WTC11 (cell line): ENCODE data around the gene ZNF423. TPM values are rescaled to one million over a fixed set of nuclear protein-coding genes. Genes with fewer than 3 reads are reported as not detected.

Experiments used
- ATAC-seq: fragments of 200-7000 bp; cut with Tn5 transposase; 2 replicates; pipeline ENCODE4 v1.10.0; 2021; ENCODE audit warnings: mild to moderate bottlenecking, moderate library complexity
- CTCF ChIA-PET: fragments of 300-600 bp; sonication (Branson Sonifier 250); formaldehyde crosslinking; loops from one replicate; lab custom pipeline; 2021; ENCODE audit warnings: antibody characterized with exemption; lab: Charles Lee
- POLR2A ChIA-PET: fragments of 350-600 bp; sonication (Branson Sonifier 250); formaldehyde crosslinking; loops from one replicate; lab custom pipeline; 2021; ENCODE audit warnings: antibody characterized with exemption; lab: Charles Lee
- DNase-seq: peaks from one replicate; pipeline ENCODE4 v3.0.0; 2021; ENCODE audit warnings: low spot score
- H3K27ac Mint-ChIP-seq: 2 replicates; pipeline ENCODE4 v1.8.0; 2021; ENCODE audit warnings: mixed read lengths
- H3K27me3 Mint-ChIP-seq: 2 replicates; pipeline ENCODE4 v1.8.0; 2021; ENCODE audit warnings: low read depth, mild to moderate bottlenecking, moderate library complexity, mixed read lengths
- H3K36me3 Mint-ChIP-seq: 2 replicates; pipeline ENCODE4 v1.8.0; 2021; ENCODE audit warnings: mixed read lengths
- H3K4me1 Mint-ChIP-seq: 2 replicates; pipeline ENCODE4 v1.8.0; 2022; ENCODE audit warnings: mixed read lengths
- H3K4me3 Mint-ChIP-seq: 2 replicates; pipeline ENCODE4 v1.8.0; 2021; ENCODE audit warnings: mild to moderate bottlenecking, moderate library complexity, mixed read lengths
- H3K9me3 Mint-ChIP-seq: 2 replicates; pipeline ENCODE4 v1.8.0; 2021; ENCODE audit warnings: mixed read lengths
- CBFB ChIP-seq: sonication (generic); formaldehyde crosslinking; IDR thresholded peaks from 2 replicates; pipeline ENCODE4 v1.8.1; 2022; ENCODE audit warnings: mild to moderate bottlenecking, low read depth, missing genetic modification reagents
- CDX4 ChIP-seq: fragments of 250-450 bp; sonication (Bioruptor Pico); IDR thresholded peaks from 2 replicates; pipeline ENCODE4 v1.9.0; 2021; ENCODE audit warnings: moderate library complexity, mild to moderate bottlenecking, inconsistent platforms, borderline replicate concordance
- CREM ChIP-seq: sonication (generic); formaldehyde crosslinking; IDR thresholded peaks from 2 replicates; pipeline ENCODE4 v1.8.1; 2022; ENCODE audit warnings: mild to moderate bottlenecking, missing genetic modification reagents, moderate library complexity
- EMX1 ChIP-seq: fragments of 250-450 bp; sonication (Bioruptor Pico); IDR thresholded peaks from 2 replicates; pipeline ENCODE4 v1.8.0; 2021; ENCODE audit warnings: mild to moderate bottlenecking
- ESRRA ChIP-seq: sonication (generic); formaldehyde crosslinking; IDR thresholded peaks from 2 replicates; pipeline ENCODE4 v1.8.1; 2022; ENCODE audit warnings: mild to moderate bottlenecking, missing genetic modification reagents, borderline replicate concordance
- FOXJ3 ChIP-seq: sonication (generic); formaldehyde crosslinking; IDR thresholded peaks from 2 replicates; pipeline ENCODE4 v1.9.0; 2021; ENCODE audit warnings: missing genetic modification reagents, mild to moderate bottlenecking, borderline replicate concordance
- FOXK1 ChIP-seq: sonication (generic); formaldehyde crosslinking; IDR thresholded peaks from 2 replicates; pipeline ENCODE4 v1.8.0; 2022; ENCODE audit warnings: mild to moderate bottlenecking, moderate library complexity, missing genetic modification reagents
- FOXP1 ChIP-seq: sonication (generic); formaldehyde crosslinking; IDR thresholded peaks from 2 replicates; pipeline ENCODE4 v1.8.0; 2022; ENCODE audit warnings: missing genetic modification reagents, mild to moderate bottlenecking, moderate library complexity, borderline replicate concordance
- JUN ChIP-seq: sonication (generic); formaldehyde crosslinking; IDR thresholded peaks from 2 replicates; pipeline ENCODE4 v1.8.0; 2023; ENCODE audit warnings: mild to moderate bottlenecking, missing genetic modification reagents
- KAT7 ChIP-seq: sonication (generic); formaldehyde crosslinking; IDR thresholded peaks from 2 replicates; pipeline ENCODE4 v1.8.1; 2023; ENCODE audit warnings: missing genetic modification reagents, mild to moderate bottlenecking, borderline replicate concordance
- MAX ChIP-seq: sonication (generic); formaldehyde crosslinking; IDR thresholded peaks from 2 replicates; pipeline ENCODE4 v1.8.0; 2022; ENCODE audit warnings: mild to moderate bottlenecking, missing genetic modification reagents
- RORB ChIP-seq: fragments of 250-450 bp; sonication (Bioruptor Pico); IDR thresholded peaks from 2 replicates; pipeline ENCODE4 v1.9.0; 2021; ENCODE audit warnings: mild to moderate bottlenecking
- SOX15 ChIP-seq: fragments of 250-450 bp; sonication (Bioruptor Pico); IDR thresholded peaks from 2 replicates; pipeline ENCODE4 v1.9.0; 2021; ENCODE audit warnings: mild to moderate bottlenecking
- TEAD1 ChIP-seq: sonication (generic); formaldehyde crosslinking; IDR thresholded peaks from 2 replicates; pipeline ENCODE4 v1.8.0; 2022; ENCODE audit warnings: mild to moderate bottlenecking, missing genetic modification reagents
- TP53 ChIP-seq: sonication (generic); formaldehyde crosslinking; IDR thresholded peaks from 2 replicates; pipeline ENCODE4 v1.8.1; 2023; ENCODE audit warnings: mild to moderate bottlenecking, missing genetic modification reagents
- ZBTB21 ChIP-seq: sonication (generic); formaldehyde crosslinking; IDR thresholded peaks from 2 replicates; pipeline ENCODE4 v1.8.1; 2023; ENCODE audit warnings: mild to moderate bottlenecking, missing genetic modification reagents, borderline replicate concordance
- ZNF232 ChIP-seq: sonication (generic); formaldehyde crosslinking; IDR thresholded peaks from 2 replicates; pipeline ENCODE4 v1.8.0; 2022; ENCODE audit warnings: mild to moderate bottlenecking, missing genetic modification reagents
- ZNF263 ChIP-seq: sonication (generic); formaldehyde crosslinking; IDR thresholded peaks from 2 replicates; pipeline ENCODE4 v1.8.1; 2022; ENCODE audit warnings: low read depth, mild to moderate bottlenecking, moderate library complexity, missing genetic modification reagents
- total RNA-seq: library from RNA; stranded (reverse); gene quantifications from 3 replicates; pipeline ENCODE4 v1.2.3, GENCODE V29; 2021
- TF ChIP-seq, protein P1 (sequence below): sonication (generic); formaldehyde crosslinking; IDR thresholded peaks from 2 replicates; pipeline ENCODE4 v1.8.1; 2023; ENCODE audit warnings: mild to moderate bottlenecking, missing genetic modification reagents
- TF ChIP-seq, protein P2 (sequence below): sonication (generic); formaldehyde crosslinking; IDR thresholded peaks from 2 replicates; pipeline ENCODE4 v1.8.0; 2023; ENCODE audit warnings: mild to moderate bottlenecking, missing genetic modification reagents
- TF ChIP-seq, protein P3 (sequence below): sonication (generic); formaldehyde crosslinking; IDR thresholded peaks from 2 replicates; pipeline ENCODE4 v1.8.1; 2023; ENCODE audit warnings: mild to moderate bottlenecking, missing genetic modification reagents, moderate library complexity
- TF ChIP-seq, protein P4 (sequence below): fragments of 250-450 bp; sonication (Bioruptor Pico); IDR thresholded peaks from 2 replicates; pipeline ENCODE4 v1.9.0; 2021; ENCODE audit warnings: mild to moderate bottlenecking

Gene ZNF423
- total RNA-seq, 1 experiment from 2014 or later = 38.8 TPM

GRCh38 chr16:49824593-49824992 is 31.3 kb downstream of the ZNF423 start:
- Mint-ChIP-seq H3K27ac (peak overlapping the region; percentile 41), H3K4me1 (peaks cover 76% of the 10 kb centered on the region), H3K9me3 (no peaks in the 10 kb centered on the region), H3K36me3 (no peaks in the 10 kb centered on the region), H3K4me3 (no peak overlapping the region), H3K27me3 (no peaks in the 10 kb centered on the region)
- ChIA-PET CTCF (interaction anchor here (0.6 to 1.8 kb wide), 8 partner anchors 10 to 97 kb away, joined by 3 to 10 read pairs (median 4); no protein-coding TSS in a partner anchor), POLR2A (interaction anchor here (0.7 to 1.3 kb wide), 2 partner anchors 14 to 201 kb away, joined by 3 read pairs; no protein-coding TSS in a partner anchor)
- ATAC-seq = peak; percentile 36; the same call in 1 of the 2 replicates
- no peak for DNase-seq
- TF ChIP-seq MAX (CRISPR knock-in tag) = no peak
- TF ChIP-seq ZNF263 (CRISPR knock-in tag) = no peak
- TF ChIP-seq EMX1 (CRISPR knock-in tag) = no peak
- no peak for TF ChIP-seq KAT7
- no peak for TF ChIP-seq FOXK1
- no peak for TF ChIP-seq TEAD1
- TF ChIP-seq CBFB (CRISPR knock-in tag) = no peak

DNA sequence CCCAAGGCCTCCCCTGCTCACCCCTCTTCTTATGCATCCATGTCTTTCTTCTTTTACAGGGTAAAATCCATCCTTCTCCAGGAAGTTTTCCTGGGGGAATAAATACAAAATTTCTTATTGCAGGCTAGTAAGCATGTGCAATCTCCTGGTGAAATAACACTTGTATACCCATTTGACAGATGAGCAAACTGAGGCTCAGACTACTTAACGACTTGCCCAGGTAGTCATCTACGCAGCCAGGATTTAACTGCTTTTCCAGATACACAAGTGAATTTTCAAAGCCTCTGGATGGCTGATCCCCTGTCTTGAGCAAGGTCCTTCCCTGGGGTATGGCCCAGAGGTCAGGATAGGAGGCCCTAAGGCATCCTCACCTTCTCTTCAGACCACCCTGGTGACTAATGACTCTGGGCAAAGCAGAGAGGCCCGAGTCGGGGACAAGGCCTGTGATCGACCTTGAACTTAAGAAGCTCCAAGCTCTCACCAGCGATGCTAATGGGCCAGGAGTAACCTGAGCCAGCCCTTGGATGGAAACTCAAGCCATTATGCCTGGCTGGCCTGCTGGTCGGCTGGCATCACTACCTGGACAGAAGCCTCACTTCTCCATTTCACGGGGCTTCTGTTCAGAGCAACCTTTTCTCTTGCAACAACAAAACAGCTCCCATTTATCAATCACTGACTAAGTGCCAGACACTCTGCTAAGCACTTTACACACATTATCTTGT is 33.1 kb downstream of the ZNF423 start:
- no peaks in the 10 kb centered on the region for H3K36me3 Mint-ChIP-seq
- ChIA-PET POLR2A (no interaction called here), CTCF (interaction anchor here (0.7 to 3.7 kb wide), 3 partner anchors 67 to 644 kb away, joined by 3 to 12 read pairs (median 3); no protein-coding TSS in a partner anchor)
- H3K4me3 Mint-ChIP-seq = no peak overlapping the region
- no peak overlapping the region; the same call in 1 of the 2 replicates for H3K27ac Mint-ChIP-seq
- H3K9me3 Mint-ChIP-seq = no peaks in the 10 kb centered on the region
- no peak for ATAC-seq
- TF ChIP-seq, protein P1, sequence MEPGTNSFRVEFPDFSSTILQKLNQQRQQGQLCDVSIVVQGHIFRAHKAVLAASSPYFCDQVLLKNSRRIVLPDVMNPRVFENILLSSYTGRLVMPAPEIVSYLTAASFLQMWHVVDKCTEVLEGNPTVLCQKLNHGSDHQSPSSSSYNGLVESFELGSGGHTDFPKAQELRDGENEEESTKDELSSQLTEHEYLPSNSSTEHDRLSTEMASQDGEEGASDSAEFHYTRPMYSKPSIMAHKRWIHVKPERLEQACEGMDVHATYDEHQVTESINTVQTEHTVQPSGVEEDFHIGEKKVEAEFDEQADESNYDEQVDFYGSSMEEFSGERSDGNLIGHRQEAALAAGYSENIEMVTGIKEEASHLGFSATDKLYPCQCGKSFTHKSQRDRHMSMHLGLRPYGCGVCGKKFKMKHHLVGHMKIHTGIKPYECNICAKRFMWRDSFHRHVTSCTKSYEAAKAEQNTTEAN (CRISPR knock-in tag) = no peak
- TF ChIP-seq ESRRA = no peak
- TF ChIP-seq, all 79 proteins: peak for 0
- no peak for DNase-seq
- no peaks in the 10 kb centered on the region for H3K27me3 Mint-ChIP-seq
- peaks cover 64% of the 10 kb centered on the region for H3K4me1 Mint-ChIP-seq

GRCh38 chr16:49821614-49822282 is 34.2 kb downstream of the ZNF423 start:
- peak; percentile 71 for ATAC-seq
- Mint-ChIP-seq H3K4me3 (no peak overlapping the region), H3K27me3 (no peaks in the 10 kb centered on the region), H3K27ac (peak overlapping the region; percentile 85), H3K4me1 (peaks cover 55% of the 10 kb centered on the region), H3K9me3 (no peaks in the 10 kb centered on the region), H3K36me3 (no peaks in the 10 kb centered on the region)
- CTCF ChIA-PET = interaction anchor here (0.7 to 3.7 kb wide), 2 partner anchors 68 to 100 kb away, joined by 3 to 12 read pairs; no protein-coding TSS in a partner anchor
- no peak for DNase-seq
- POLR2A ChIA-PET = interaction anchor here (0.7 kb wide), 1 partner anchor 21 kb away, joined by 3 read pairs; no protein-coding TSS in a partner anchor
- TF ChIP-seq RORB (CRISPR knock-in tag) (no peak), CREM (no peak), FOXP1 (CRISPR knock-in tag) (no peak), ZNF232 (CRISPR knock-in tag) (no peak), FOXJ3 (CRISPR knock-in tag) (no peak), CBFB (CRISPR knock-in tag) (no peak), ZBTB21 (CRISPR knock-in tag) (no peak), MAX (CRISPR knock-in tag) (no peak), CDX4 (CRISPR knock-in tag) (no peak), JUN (CRISPR knock-in tag) (no peak), TP53 (CRISPR knock-in tag) (no peak), SOX15 (CRISPR knock-in tag) (no peak)
- TF ChIP-seq, protein P2, sequence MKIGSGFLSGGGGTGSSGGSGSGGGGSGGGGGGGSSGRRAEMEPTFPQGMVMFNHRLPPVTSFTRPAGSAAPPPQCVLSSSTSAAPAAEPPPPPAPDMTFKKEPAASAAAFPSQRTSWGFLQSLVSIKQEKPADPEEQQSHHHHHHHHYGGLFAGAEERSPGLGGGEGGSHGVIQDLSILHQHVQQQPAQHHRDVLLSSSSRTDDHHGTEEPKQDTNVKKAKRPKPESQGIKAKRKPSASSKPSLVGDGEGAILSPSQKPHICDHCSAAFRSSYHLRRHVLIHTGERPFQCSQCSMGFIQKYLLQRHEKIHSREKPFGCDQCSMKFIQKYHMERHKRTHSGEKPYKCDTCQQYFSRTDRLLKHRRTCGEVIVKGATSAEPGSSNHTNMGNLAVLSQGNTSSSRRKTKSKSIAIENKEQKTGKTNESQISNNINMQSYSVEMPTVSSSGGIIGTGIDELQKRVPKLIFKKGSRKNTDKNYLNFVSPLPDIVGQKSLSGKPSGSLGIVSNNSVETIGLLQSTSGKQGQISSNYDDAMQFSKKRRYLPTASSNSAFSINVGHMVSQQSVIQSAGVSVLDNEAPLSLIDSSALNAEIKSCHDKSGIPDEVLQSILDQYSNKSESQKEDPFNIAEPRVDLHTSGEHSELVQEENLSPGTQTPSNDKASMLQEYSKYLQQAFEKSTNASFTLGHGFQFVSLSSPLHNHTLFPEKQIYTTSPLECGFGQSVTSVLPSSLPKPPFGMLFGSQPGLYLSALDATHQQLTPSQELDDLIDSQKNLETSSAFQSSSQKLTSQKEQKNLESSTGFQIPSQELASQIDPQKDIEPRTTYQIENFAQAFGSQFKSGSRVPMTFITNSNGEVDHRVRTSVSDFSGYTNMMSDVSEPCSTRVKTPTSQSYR (CRISPR knock-in tag) = no peak
- TF ChIP-seq, protein P3, sequence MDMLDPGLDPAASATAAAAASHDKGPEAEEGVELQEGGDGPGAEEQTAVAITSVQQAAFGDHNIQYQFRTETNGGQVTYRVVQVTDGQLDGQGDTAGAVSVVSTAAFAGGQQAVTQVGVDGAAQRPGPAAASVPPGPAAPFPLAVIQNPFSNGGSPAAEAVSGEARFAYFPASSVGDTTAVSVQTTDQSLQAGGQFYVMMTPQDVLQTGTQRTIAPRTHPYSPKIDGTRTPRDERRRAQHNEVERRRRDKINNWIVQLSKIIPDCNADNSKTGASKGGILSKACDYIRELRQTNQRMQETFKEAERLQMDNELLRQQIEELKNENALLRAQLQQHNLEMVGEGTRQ (CRISPR knock-in tag) = no peak
- TF ChIP-seq, protein P4, sequence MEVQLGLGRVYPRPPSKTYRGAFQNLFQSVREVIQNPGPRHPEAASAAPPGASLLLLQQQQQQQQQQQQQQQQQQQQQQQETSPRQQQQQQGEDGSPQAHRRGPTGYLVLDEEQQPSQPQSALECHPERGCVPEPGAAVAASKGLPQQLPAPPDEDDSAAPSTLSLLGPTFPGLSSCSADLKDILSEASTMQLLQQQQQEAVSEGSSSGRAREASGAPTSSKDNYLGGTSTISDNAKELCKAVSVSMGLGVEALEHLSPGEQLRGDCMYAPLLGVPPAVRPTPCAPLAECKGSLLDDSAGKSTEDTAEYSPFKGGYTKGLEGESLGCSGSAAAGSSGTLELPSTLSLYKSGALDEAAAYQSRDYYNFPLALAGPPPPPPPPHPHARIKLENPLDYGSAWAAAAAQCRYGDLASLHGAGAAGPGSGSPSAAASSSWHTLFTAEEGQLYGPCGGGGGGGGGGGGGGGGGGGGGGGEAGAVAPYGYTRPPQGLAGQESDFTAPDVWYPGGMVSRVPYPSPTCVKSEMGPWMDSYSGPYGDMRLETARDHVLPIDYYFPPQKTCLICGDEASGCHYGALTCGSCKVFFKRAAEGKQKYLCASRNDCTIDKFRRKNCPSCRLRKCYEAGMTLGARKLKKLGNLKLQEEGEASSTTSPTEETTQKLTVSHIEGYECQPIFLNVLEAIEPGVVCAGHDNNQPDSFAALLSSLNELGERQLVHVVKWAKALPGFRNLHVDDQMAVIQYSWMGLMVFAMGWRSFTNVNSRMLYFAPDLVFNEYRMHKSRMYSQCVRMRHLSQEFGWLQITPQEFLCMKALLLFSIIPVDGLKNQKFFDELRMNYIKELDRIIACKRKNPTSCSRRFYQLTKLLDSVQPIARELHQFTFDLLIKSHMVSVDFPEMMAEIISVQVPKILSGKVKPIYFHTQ = no peak
